NCI-H146 treated with DMSO at 0.1 percent for 48 hours (cell line): ENCODE measurements around the gene FAM47A.

Source experiments
- DNase-seq: peaks from one replicate; lab custom pipeline; 2025; ENCODE audit not compliant: unreplicated experiment; lab: John Stamatoyannopoulos, UW

Gene FAM47A

DNA sequence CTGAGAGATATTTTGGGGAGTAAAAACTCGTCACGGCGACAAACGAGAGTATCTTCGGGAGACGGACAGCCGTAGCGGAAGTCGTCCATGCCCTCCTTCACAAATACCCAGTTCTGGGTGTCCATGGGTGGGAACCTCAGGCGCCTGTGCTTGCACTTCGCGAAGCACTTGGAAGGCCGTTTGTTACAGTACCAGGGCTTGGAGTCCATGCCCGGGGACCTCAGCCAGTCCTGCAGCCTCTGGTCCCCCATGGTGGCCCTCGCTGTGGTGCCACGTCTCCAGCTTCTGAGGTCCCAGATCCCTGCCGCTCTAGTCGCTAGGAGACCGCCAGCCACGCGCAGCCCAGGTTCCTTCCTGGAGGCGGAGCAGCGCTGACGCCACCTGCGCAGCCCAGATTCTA, at the start of gene FAM47A:
FAM47A (minus strand) TSS at position 287 of the 400 bp plus-strand sequence; CDS start at position 251, 36 bp downstream.
- DNase-seq: no peak

DNA sequence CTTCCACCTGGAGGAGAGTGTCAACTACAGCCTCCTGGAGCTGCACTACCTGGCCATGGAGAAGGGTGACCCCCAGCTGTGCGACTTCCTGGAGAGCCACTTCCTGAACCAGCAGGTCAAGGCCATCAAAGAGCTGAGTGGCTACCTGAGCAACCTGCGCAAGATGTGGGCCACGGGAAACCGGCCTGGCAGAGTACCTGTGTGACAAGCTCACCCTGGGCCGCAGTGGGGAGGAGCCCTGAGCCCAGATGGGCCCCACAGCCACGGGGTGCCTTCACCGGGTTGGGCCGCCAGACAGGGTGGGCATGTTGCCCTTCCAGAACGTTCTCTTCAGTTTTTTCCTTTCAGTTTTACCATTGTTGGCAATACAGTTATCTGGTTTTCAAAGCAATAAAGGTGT, 15.2 kb upstream of the FAM47A start:
- DNase-seq: no peak

DNA sequence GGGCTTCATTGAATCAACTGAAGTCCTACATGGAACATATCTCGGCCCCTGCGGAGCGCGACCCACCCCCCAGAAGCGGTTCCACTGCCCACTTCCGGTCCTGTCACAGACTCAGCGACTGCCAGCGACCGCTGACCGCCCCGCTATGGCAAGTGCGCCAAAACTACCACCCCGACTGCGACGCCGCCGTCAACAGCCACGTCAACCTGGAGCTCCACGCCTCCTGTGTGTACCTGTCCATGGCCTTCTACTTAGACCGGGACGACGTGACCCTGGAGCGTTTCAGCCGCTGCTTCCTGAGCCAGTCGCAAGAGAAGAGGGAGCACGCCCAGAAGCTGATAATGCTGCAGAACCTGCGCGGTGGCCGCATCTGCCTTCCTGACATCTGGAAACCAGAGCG, 14.8 kb upstream of the FAM47A start:
- DNase-seq: peak; percentile 18

DNA sequence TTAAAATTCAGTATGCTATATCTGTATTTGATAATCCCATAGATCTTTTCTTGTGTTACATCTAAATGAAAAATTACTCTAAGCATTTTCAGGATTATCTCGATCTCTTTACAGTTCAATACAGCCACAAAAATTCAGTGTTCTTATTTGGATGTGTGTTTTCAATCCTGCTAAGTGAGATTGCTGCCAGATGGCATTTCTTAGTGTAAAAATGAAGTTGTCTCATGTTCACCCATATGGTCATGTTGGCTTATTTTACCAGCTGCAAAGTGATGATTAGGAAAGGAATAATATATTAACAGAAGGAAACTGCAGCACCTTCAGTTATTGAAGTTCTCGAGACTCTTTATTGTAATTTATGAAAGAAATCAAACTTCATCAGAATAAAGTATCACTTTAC, 12.1 kb upstream of the FAM47A start:
- DNase-seq: no peak

DNA sequence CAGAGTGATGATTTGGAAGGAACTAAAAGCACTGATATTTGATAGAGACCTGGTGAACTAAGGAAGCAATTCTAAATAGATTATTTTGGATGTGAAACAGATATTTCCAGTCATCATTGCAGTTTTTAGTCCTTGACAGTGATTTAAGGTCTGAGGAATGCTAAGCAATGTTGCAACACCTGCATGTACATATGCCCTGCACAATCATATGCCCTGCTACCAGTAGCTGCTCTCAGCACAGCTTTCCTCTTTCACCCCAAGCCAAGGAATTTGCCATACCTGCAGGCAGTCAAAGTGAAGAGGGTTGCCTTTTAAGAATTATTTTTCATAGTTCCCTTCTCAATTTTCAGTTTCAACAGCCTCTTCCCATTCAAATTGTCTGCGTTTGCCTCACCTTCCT, 8.7 kb upstream of the FAM47A start:
- no peak for DNase-seq

DNA sequence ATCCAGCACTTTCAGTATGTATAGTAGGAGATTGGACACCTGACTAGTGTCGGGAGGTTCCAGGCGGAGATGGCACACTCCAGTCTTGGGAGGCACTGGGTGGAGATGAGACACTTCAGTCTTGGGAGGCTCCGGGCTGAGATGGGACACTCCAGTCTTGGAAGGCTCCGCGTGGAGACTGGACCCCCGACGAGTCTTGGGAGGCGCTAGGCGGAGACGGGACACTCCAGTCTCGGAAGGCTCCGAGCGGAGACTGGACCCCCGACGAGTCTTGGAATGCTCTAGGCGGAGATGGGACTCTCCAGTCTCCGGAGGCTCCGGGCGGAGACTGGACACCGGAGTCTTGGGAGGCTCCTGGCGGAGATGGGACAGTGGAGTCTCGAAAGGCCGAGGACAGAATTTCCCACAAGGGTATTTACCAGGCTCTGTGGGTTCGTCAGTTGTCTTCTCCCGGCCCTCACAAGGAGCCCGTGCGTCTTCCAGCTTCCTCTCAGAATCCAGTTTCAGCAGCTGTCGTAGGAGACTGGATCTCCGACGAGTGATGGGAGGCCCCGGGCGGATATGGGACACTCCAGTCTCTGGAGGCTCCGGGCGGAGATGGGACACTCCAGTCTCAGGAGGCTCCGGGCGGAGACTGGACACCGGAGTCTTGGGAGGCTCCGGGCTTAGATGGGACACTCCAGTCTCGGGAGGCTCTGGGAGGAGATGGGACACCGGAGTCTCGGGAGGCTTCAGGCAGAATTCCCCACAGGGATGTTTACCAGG, 952 bp downstream of the FAM47A start:
- DNase-seq: no peak

DNA sequence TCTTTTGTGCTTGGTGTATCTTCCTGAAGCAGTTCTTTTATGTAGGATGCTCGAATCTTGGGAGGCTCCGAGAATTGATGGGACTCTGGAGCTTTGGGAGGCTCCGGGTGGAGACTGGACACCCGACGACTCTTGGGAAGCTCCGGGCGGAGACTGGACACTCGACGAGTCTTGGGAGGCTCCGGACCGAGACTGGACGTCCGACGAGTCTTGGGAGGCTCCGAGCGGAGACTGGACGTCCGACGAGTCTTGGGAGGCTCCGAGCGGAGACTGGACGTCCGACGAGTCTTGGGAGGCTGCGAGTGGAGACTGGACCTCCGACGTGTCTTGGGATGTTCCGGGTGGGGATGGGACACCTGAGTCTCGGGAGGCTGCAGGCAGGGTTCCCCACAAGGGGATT, 1.6 kb downstream of the FAM47A start:
- no peak for DNase-seq

DNA sequence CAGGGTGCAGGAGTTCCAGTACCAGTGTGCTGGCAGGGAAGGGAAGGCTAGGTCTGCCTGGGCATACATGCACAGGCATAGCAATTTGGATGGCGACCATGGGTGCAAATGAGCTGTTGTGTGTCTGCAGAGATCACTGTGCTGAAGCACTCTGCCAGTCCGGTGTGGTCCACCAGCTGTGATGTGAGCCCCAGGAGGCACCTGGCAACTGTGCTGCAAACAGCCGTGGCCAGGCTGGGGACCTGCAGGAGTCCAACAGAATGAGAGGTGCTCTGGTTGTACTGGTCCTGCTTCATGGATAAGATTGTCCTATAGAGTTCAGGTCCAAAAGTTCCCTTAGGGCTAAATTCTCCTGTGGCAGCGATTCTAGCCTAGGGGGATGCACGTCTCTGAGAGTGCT, 6.1 kb downstream of the FAM47A start:
- DNase-seq: no peak

DNA sequence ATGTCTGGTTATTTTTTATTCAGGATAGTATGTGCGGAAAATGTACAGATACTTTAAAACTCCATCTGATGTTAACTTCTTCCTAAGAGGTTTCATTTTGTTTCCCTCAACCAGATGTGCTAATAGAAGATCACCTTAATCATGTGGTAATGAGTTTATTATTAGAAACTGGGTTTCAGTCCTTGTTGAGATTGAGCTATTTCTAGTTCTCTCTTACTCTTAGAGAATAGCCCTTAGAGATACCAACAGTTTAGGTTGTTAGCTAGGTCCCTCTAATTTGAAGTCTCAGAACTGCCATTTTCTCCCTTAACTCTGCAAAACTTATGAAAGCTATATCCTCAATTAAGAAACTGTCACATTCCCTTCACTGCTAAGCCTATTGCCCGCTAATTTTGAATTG, 13.0 kb downstream of the FAM47A start:
- no peak for DNase-seq

DNA sequence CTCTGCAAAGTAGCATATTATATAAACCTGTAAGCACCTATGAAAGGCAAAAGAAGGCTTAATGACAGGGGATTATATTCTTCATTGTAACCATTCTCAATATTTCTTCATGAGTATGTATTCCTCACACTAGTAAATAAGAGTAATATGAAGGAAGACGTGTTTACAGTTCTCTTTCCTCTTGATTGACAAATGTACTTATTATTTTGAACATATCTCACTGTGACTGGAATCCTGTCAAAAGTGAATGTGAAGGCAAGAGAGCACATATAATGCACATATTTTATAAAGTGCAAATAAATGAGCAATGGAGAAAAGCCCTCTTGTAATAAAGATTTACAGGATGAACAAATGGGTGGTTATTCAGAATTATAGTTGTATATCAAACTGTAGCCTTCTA, 19.7 kb downstream of the FAM47A start:
- DNase-seq: no peak
